Measurements from ENCODE around the gene SEC14L3.
"Not testable (repeated sequence)": the region's sequence is repeated elsewhere in the genome, so short reads cannot be mapped to it uniquely, and the experiment has no call there.

The SEC14L3 gene

DNA sequence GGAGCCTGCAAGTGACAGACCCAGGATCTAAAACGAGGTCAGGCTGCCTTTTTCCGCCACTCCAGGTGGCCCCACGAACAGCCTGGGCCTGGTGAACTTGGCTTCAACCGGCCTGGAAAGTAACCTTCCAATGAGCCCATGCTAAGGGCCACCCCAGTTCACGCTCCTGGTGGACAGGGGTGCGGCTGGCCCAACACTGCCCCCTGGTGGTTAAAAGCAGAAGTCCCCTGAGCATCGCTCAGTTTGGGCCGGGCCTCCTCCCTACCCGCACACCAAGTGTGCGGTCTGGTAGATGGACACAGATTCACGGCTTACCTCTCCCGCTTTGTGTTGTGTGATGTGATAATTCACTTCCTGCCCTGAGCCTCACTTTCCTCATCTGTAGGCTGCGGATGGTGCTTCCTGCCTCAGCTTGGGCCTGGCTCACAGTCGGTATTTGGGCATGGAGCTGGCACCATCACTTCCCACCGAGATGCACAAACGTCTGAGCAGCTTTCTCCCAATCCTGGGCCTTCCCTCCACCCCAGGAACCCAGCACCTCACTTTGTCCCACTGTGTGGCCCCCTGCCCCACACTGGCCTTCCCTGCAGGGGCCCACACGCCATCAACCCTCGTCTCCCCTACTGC lies 13.7 kb upstream of the SEC14L3 start:
- peak; percentile 75 for DNase-seq

DNA sequence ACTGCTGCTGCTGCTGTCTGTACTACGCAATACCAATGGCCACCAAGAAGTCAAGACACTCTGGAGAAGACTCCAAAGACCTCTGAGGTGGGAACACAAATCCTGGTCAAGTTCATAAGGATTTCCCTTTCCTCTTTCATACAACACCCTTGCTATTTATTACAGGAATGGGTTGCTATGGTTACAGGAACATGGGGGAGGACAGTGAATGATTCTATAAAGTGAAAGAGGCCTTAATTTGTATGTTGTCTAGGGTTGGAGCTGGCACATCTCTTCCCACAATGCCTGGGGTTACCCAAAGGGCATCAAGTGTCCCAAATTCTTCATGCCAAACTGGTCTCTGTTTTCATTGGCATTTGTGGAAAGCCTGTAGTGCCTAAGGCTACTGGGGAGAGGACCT lies 11.4 kb upstream of the SEC14L3 start:
- DNase-seq, result no peak

DNA sequence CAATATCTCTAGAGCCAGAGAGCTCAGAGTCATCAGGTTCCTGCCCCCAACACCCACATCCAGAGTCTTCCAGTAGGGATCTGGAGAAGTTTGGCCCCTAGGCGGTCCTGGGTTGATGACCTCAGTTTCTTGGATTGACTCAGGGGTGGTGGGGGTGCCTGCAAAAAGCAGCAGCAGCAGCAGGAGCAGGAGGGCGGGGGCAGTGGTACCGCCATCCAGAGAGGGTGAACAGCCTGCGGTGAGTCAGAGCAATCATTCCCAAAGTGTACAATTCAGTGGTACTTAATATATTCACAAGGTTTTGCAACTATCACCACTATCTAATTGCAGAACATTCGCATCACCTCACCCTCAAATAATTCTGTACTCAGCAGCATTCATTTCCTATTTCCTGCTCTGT lies 9.9 kb upstream of the SEC14L3 start:
- DNase-seq, result no peak

DNA sequence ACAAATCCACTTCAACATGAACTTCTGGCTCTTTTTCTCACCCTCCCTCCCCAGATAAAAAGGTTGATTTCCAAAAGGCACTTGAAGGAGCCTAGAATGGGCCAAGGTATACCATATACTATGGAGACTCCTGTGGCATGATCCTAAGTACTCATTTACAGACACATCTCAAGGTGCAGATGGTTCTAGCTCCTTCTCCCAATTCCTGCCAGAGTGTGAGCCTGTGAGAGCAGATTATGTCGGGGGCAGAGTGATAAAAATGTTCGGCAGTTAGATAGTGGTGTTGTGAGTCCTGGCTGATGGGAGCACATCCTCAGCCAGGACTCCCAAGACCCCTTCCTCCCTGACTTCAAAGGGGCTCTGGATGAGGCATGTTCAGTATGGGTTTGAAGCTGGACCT lies 8.2 kb upstream of the SEC14L3 start:
- DNase-seq, result no peak

DNA sequence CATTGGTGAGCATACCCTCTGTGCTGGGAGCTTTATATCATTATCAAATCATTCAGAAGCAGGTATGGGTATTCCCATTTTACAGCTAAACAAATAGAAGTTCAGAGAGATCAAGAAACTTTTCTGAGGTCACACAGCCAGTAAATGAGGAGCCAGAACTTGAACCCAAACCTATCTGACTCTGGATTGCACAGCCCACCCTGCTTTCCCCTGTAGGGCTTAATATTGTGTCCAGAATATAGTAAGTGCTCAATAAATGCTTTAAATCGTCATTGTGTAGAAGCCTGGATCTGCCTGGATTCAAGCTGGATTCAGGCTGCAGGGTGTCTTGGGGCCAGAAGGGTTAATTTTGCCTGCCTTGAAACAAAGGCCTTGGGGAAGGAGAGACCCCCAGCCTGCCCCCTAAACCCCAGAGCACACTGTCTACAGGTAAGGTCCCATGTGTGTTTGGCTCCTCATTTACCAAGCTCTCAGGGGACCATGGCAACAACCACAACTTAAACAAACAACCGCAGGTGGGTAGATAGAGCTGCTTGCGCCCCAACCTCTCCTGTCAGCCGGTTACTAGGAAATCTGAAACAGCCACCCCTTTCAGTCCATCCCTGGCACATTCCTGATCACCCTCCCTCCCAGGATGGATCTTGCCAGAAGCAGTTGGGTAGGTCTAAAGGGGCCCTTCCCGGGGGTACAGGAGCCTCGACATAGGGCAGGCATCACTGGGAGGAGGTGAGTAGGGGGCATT lies 3.0 kb upstream of the SEC14L3 start:
- DNase-seq, result no peak

DNA sequence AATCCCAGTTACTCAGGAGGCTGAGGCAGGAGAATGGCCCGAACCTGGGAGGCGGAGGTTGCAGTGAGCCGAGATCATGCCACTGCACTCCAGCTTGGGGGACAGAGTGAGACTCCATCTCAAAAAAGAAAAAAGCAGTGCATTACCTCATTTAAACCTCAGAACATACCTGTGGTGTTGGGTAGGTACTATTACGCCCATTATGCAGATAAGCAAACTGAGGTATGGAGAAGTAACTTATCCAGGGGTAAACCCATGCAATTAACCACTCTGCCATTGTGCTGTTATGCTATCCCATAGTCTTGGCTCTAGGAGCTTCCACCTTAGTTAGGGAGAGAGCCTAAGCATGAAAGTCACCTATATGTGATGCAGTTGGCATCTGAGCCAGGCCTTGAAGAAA lies 2.3 kb upstream of the SEC14L3 start:
- DNase-seq, result no peak

DNA sequence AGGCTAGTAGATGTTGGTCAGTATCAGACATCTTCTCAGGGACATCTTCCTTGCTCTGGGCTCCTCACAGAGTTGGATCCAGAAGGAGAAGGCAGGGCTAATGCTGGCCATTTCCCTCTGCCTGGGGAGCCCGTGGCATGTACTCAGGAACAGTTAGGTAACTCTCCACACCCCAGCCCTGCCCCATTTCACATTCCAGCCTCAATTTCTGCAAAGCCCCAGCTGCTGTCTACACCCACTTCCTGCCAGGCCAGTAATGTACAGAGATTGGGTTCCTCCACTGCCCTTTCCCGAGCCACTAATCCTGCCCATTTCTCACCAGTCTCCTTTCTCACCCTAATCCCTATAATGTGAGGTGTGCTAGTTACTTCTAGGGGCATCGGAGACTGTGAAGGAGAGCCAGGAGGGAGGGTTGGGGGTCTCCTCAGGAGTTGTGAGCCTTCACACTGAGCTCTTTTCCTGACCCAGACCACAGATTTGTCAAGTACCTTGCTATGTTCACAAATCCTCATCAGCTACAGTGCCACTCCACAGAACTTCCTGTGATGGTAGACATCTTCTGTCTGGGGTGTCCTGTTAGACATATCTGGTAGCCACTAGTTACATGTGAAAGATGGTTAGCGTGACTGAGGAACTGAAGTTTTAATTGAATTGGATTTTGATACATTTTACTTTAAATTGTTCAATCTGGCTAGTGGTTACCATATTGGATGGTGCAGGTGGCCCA lies 1.3 kb upstream of the SEC14L3 start:
- DNase-seq, result no peak

DNA sequence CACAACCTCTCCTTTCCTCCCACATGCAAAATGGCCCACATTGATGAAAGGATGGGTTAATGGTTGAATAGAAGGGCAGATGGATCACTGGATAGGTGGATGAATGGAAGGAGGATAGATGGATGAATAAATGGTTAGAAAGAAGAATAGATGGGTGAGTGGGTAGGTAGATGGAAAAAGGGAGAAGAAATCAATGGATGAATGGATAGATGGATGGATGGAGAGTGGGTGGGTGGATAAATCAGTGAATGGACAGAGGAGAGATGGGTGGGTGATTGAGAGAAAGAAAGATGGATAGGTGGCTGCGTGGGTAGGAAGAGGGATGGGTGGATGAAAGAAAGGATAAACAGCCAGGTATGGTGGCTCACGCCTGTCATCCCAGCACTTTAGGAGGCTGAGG lies 1.2 kb downstream of the SEC14L3 start:
- no peak for DNase-seq

DNA sequence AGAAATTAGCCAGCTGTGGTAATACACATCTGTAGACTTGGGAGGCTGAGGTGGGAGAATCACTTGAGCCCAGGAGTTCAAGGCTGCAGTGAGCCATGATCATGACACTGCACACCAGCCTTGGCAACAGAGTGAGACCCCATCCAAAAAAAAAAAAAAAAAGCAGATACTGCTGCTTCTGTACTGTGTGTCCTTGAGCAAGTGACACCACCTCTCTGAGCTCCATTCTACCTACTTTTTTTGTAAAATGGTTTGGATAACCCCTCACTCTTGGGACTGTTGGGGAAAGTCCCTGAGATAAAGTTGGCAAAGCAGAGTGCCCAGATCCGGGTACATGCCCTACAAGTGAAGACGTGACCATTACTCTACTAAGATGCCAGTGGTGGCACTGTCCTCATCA lies 2.7 kb downstream of the SEC14L3 start:
- no peak for DNase-seq

DNA sequence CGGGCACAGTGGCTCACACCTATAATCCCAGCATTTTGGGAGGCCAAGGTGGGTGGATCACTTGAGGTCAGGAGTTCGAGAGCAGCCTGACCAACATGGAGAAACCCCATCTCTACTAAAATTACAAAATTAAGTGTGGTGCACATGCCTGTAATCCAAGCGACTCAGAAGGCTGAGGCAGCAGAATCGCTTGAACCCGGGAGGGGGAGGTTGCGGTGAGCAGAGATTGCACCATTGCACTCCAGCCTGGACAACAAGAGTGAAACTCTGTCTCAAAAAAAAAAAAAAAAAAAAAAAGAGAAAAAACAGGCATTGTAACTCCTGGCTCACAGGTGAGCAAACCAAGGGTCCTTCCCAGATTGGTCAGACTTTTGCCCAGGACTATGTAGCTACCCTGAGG lies 11.3 kb downstream of the SEC14L3 start:
- DNase-seq, result not testable (repeated sequence)

DNA sequence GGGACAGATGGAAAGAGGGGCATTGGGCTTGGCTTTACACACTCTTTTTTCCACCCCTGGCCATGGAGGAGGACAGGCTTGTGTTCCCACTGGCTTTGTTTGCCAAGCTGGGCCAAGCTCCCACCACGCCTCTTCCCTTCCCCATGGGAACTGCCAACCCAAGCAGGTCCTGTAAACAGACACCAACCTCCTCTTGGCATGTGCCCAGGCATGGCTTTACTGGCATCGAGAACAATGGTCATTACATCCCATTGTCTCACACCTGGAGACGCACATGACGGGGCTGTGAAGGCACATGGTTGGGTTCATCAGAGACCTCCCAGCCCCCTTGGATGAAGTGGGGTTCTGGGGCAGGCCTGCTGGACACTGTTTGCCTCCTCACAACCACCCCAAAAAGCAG lies 11.7 kb downstream of the SEC14L3 start:
- no peak for DNase-seq

DNA sequence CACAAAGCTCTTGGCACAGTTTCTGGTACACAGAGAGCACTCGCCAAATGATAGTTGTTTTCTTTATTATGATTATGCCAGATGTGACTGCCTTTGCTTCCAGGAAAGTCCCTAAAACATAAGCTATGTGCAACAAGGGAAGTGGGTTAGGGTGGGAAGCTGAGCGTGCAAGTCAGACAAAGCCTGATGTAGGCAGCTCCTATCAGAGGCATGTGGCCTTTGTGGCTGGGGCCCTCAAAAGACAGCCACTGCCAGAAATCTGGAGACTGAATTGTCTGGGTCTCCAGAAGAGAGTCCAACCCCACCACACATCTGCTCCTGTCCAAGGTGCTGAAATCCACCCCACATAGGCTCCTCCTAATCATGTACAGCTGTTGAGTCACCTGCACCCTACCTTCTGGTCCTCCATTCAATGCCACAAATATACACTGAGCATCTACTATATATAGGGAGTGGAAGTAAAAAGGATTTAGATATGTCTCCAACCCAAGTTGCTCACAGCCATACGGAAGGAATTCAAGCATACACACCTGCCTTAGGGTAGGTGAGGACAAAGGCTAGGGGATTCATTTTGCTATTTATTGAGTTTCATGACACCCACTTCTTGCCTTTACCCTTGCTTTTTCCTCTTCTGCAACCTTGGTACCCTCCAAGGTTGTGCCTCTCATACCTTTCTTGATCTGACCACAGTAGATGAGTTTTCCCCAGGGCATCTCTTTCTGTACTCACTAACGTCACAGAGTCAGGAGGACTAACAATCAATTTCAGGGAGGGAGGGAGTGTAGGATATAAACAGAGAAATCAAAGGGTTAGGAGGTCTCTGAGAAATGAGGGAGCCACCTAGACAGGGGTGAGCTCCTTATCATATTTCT lies 12.4 kb downstream of the SEC14L3 start:
- no peak for DNase-seq

DNA sequence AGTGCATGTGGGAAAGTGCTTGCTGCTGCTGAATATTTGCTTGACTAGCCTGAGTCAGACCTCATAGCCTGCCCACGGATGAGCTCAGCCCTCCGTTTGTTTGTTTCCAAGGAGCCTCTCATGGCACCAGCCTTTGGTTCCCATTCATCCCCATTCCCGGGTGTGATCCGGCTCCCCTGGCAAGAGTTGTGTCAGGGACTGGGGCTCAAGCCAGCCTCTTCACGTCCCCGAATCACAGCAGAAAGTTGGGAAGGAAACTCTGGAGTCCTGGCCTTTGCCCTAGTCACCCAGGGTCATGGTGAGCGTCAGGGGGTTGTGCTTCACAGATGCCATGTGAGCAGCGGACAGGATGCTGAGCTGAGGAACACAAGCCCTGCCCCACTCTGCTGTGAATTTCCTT lies 13.8 kb downstream of the SEC14L3 start:
- no peak for DNase-seq

DNA sequence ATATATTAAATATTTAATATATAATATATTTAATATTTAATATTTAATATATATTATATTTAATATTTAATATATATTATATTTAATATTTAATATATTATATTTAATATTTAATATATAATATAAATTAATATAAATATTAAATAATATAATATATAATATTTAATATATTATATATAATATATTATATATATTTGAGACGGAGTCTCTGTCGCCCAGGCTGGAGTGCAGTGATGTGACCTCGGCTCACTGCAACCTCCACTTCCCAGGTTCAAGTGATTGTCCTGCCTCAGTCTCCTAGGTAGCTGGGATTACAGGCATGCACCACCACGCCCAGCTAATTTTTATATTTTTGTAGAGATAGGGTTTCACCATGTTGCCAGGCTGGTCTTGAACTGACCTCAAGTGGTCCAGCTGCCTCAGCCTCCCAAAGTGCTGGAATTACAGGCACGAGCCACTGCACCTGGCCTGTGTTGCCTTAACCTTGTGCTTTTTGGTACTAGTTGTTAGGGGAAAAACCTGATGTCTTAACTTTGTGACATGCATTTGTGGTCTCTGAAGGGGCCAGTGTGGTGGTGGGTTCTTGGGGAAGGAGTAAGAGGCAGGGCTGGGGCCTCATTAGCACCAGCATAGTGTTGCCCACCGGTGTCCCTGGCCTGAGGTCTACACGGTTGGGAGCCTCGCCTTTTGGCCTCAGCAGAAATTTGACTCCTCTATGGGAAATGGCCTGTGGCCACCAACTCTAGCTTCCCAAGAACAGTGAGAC lies 16.6 kb downstream of the SEC14L3 start:
- no peak for DNase-seq

DNA sequence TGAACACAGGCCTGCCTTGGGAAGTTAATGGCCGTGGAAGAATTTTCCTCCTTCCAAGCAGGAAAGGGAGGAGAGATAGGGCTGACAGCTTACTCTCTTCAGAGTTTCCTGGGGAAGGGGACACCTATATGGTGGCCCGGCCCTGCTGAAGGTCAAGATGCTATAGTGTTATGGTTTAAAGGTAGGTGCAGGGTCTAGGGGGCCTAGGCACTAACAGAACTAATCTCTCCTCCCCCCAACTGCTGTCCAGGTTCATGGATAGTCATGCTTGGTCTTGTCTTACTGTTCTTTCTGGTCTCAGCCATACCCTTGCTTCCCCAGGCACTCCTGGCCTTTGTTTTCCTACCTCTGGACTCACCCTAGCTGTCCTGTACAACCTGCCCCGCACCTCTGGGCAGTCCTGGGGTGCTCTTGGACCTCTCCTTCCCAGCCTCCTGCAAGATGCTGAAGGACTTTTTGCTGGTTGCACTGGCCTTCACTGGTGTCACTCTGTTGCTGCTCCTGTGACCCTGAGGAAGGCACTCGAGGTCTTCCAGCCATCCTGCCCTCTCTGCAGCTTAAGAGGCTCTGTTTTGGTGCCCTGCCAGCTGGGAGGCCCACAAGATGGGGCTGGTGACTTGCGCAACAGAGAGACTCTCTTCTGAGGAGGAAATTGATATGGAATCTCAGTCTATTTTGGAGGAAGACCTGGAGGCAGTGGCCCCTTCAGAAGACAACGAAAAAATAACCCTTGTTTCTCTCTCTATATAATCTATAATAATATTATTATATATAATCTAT lies 17.9 kb downstream of the SEC14L3 start:
- no peak for DNase-seq

DNA sequence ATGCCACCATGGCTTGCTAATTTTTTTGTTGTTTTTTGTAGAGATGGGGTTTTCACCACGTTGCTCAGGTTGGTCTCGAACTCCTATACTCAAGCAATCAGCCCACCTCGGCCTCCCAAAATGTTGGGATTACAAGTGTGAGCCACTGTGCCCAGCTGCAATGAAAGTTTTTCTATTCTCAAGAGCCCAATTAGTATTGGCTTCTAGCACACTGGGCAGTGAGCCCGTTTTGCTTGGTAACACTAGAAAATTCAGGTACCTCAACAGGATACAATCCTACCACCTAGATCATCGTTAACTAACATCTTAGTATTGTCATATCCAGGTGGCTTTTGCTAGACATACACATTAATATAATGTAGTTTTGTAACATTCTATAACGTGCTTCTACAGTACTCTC lies 19.0 kb downstream of the SEC14L3 start:
- no peak for DNase-seq

DNA sequence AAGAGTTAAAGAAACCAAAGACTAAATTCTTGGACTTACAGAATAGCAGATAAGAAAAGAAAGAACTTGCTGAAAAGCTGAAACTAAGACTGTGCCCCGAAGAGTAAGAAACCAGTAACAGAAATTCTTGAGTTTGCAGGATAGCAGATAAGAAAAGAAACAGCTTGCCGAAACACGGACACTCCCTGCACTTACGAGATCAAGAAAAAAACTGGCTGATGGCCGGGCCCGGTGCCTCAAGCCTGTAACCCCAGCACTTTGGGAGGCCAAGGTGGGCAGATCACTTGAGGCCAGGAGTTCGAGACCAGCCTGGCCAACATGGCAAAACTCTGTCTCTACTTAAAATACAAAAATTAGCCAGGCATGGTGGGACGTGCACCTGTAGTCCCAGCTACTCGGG lies 20.3 kb downstream of the SEC14L3 start:
- not testable (repeated sequence) for DNase-seq

DNA sequence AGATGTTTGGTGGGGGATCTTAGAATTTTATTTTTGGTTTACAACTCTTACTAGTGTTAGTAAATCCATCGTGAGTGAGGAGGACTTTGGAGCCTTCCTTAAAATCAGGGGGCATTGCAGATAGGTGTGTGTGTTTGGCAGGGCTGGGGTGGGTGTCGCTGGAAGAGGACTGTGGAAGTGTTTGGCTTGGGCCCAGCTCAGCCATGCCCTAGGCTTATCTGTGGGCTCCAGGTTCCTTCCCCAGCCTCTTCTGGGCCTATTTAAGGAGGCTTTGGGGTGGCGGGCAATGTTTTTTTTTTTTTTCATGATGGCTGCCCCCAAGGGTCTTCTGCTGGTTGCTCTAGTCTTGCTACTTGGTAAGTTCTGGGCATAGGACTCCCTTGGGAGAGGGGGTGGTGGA lies 24.2 kb downstream of the SEC14L3 start:
- no peak for DNase-seq

DNA sequence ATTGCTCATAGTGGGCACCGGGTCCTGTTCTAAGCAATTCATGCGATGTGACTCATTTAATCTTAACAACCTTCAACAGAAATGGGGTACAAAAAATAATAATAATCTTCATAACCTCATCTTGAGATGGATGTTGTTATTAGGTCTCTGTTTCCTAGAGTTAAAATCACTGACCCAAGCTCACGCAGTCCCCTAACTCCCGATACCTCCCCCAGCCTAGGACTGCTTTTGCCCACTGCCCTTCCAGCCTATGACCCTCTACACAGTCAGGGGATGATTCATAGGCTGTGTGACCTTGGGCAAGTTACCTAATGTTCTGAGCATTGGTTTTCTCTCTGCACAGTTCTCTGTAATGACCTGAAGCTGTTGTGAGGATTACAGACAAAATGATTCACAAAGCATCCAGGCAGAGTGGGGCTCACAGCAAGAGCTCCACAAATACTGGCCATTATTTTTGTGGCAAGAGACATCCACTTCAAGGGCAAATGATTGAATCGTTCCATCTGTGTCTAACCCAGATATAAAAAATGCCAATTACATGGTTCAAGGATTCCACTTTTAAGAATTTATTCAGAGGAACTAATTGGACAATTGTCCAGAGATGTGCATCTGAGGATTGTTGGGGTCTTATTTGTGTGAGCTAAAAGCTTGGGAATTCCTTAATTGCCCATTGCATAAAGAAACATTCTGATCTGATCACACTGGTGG lies 26.2 kb downstream of the SEC14L3 start:
- DNase-seq, result no peak

DNA sequence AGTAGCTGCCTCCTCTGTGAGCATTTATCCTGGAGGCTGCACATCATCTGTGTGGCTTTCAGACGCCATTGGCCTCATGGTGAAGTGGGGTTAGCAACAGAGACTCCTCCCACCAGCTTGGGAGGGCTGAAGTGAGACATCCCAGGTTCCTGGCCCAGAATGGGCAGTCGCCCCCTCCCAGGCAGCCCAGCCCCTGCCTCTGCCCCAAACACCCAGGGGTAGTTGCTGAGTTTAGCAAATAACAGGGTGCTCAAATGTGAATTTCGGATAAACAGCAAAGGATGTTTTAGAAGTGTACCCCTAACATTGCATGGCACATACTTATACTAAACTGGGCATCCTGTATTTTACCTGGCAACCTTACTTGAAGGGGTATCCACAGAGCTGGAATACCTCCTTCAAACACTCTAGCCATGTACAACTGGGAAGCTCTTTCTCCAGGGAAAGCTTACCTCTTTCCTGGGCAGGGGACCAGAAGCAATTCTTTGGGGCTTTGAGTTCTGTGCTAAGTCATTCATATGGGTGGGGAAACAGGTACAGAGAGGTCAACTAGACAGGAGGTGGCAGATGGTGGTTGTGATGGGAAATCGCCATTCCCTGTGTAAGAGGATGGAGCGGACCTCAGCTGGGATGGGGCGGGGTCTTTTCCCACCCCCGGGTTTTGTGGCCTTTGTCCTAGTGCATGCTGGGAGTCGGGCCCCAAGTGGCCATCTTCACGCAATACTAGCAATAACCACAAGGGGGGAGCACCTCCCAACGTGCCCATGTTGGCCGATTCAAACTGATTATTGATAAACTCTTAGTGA lies 27.0 kb downstream of the SEC14L3 start:
- DNase-seq, result peak; percentile 62

Data from stimulated activated CD4-positive, alpha-beta T cell treated with anti-CD3 and anti-CD28 coated beads, Interleukin-1b, Interleukin-23, amount 100 ng/mL, for 48 hours (primary cell).